Stimulated activated memory B cell treated with anti-CD40 and anti-IgM and Interleukin-4, amounts not matched to agents 10 μg/mL and 1 μg/mL and 100 μg/mL, for 72 hours (primary cell): ENCODE measurements around the gene GPRIN1.

Source experiments
- ATAC-seq: fragments of 150-1000 bp; cut with Tn5 transposase; 2 replicates; pipeline ENCODE4 v1.10.0; 2021
- H3K27ac Mint-ChIP-seq: one replicate; pipeline ENCODE4 v1.8.0; 2022; ENCODE audit warnings: mild to moderate bottlenecking, mixed read lengths
- H3K27me3 Mint-ChIP-seq: one replicate; pipeline ENCODE4 v1.8.0; 2022; ENCODE audit warnings: mixed read lengths
- H3K36me3 Mint-ChIP-seq: one replicate; pipeline ENCODE4 v1.8.0; 2022; ENCODE audit warnings: mixed read lengths
- H3K4me1 Mint-ChIP-seq: one replicate; pipeline ENCODE4 v1.8.0; 2022; ENCODE audit warnings: mixed read lengths
- H3K4me3 Mint-ChIP-seq: one replicate; pipeline ENCODE4 v1.8.0; 2022; ENCODE audit warnings: mild to moderate bottlenecking, moderate library complexity, mixed read lengths
- H3K9me3 Mint-ChIP-seq: one replicate; pipeline ENCODE4 v1.8.0; 2022; ENCODE audit warnings: mixed read lengths

Gene GPRIN1

DNA sequence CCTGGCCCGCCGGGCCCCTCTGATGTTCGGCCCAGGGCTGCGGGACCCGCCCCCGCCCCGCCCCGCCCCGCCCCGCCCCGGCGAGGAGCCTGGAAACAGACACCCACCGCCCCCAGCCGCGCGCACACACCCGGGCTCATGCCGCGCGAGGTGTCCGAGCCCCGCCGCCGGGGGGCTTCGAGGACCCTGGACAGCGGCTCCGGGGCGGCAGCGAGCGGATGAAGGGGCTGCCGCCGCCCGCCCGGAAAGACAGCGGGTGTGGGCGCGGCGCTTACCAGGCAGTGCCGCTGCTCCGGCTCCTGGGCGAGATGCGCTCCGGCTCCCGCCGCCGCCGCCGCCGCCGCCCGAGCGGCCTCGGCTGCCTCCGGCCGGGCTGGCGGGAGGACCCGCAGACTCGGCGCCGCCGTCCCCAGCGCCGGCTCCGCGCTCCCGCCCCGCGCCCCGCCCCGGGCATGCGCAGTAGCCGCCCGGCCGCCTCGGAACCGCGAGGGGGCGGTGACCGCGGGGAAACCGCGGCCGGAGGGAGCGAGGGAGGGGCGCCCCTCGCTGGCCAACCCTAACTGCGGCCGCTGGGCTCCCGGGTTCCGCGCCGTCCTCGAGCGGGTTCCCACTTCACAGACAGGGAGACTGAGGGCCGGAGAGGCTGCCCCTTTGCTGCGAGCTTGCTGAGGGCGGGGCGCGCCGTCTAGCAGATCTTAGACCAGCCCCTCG lies at the start of gene GPRIN1:
GPRIN1 (minus strand) TSS at position 433 of the 711 bp plus-strand sequence. CDS start 10,322 bp downstream, outside the sequence.
- Mint-ChIP-seq H3K36me3 (no peaks in the 10 kb centered on the region), H3K27me3 (peaks cover 27% of the 10 kb centered on the region), H3K4me1 (peaks cover 11% of the 10 kb centered on the region), H3K27ac (peak within 1 kb of the TSS; percentile 47), H3K4me3 (peak within 1 kb of the TSS; percentile 92), H3K9me3 (no peaks in the 10 kb centered on the region)
- ATAC-seq, result peak; percentile 84

DNA sequence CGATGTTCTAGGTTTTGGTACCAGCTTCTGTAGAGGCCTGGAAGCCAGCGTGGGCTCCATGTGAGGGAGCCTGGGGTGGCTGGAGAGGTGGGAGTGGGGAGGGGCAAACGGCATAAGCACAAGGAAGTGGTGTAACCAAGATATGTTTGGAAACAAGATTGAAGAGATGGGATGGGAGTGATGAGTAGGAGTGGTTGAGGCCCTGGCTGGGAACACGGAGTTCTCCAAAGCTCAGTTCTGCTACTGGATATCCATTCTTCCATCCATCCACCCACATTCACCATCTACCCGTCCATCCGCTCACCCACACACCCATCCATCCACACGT lies 49.5 kb upstream of the GPRIN1 start:
- H3K27me3 Mint-ChIP-seq, result peaks cover 24% of the 10 kb centered on the region
- no peak overlapping the region for H3K4me3 Mint-ChIP-seq
- H3K9me3 Mint-ChIP-seq, result no peaks in the 10 kb centered on the region
- peaks cover 38% of the 10 kb centered on the region for H3K4me1 Mint-ChIP-seq
- H3K36me3 Mint-ChIP-seq, result no peaks in the 10 kb centered on the region
- no peak for ATAC-seq
- no peak overlapping the region for H3K27ac Mint-ChIP-seq

DNA sequence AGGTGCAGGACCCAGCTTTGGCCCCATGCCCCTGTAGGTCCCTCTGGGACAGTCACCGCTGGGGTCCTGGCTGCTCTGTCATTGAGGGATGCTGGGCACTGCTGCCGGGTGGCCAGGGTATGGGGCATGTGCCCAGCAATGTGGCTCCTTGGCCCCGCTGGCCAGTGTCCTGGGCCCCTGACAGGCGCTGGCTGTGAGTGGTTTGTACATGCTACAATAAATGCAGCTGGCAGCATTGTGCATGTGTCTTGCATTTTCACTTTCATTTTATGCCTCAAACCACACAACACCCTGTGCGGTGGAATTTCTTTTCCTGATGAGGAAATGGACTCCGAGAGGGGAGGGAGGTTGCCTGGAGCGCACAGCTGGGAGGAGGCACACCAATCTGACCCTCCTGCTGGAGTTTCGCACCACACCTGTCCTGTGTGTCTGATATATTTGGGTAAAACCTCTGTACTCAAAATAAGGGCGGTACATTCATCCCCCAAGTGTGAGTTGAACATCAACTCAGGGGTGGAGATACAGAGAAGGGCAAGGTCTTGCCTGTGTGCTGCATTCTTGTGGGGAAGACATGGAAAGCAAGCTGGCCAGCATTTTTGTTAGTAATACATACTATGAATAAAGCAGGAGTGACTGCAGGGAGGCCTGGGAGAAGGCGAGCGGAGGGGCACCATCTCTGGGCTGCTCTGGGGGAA lies 49.0 kb upstream of the GPRIN1 start:
- ATAC-seq, result no peak
- Mint-ChIP-seq H3K4me3 (peak overlapping the region; percentile 65), H3K36me3 (peaks cover under 1% of the 10 kb centered on the region), H3K4me1 (peaks cover 39% of the 10 kb centered on the region), H3K9me3 (no peaks in the 10 kb centered on the region), H3K27me3 (peaks cover 19% of the 10 kb centered on the region), H3K27ac (peak overlapping the region; percentile 69)

DNA sequence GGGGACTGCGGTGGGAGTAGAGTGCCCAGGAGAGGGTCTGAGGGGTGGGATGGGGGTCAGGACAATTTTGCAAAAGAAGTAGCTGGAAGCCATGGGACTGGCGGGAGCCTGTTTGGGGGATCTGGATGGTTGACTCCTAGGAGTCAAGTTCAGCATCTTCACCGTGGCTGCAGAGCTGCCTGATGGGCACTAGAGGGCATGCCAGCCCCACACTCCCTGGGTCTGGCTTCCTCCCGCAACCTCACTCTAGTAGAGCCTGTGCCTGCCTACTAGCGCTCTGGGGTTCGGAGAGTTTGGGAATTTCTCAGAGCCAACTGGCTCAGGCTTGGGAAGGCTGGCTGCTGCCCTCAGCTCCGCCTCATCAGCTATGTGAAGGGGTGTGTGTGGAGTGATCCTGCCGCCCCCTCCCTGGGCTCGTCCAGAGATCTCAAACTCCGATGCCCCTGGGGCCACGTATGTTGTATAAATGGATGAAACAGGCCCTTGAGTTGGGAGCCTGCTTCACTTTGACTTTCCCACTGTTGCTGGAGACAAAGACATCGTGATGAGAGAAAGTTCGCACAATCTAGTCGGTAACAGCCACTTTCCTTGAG lies 48.1 kb upstream of the GPRIN1 start:
- Mint-ChIP-seq H3K27ac (no peak overlapping the region), H3K36me3 (peaks cover 9% of the 10 kb centered on the region), H3K27me3 (peaks cover 11% of the 10 kb centered on the region), H3K4me3 (no peak overlapping the region), H3K4me1 (peaks cover 47% of the 10 kb centered on the region), H3K9me3 (no peaks in the 10 kb centered on the region)
- peak; percentile 68 for ATAC-seq

DNA sequence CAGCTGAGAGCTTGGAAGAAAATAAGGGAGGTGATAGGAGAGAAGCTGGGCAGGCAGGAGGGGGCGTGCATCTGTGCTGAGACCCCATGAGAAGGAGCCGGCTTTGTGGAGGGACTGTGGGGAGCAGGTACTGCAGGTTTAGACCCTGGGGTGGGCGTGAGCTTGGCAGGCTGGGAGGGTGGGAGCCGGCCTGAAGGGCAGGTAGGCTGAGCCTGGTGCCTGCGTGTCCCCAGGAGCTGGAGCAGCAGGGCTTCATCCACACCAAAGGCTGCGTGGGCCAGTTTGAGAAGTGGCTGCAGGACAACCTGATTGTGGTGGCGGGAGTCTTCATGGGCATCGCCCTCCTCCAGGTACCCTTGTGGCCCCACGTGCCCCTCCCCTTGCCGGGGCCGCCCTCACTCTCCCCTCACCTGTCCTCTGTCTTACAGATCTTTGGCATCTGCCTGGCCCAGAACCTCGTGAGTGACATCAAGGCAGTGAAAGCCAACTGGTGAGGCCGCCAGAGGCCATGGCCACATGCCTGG lies 46.6 kb upstream of the GPRIN1 start:
- peaks cover 9% of the 10 kb centered on the region for H3K36me3 Mint-ChIP-seq
- H3K4me1 Mint-ChIP-seq, result peaks cover 63% of the 10 kb centered on the region
- no peak overlapping the region for H3K27ac Mint-ChIP-seq
- no peak for ATAC-seq
- H3K27me3 Mint-ChIP-seq, result peaks cover 3% of the 10 kb centered on the region
- no peaks in the 10 kb centered on the region for H3K9me3 Mint-ChIP-seq
- H3K4me3 Mint-ChIP-seq, result no peak overlapping the region

DNA sequence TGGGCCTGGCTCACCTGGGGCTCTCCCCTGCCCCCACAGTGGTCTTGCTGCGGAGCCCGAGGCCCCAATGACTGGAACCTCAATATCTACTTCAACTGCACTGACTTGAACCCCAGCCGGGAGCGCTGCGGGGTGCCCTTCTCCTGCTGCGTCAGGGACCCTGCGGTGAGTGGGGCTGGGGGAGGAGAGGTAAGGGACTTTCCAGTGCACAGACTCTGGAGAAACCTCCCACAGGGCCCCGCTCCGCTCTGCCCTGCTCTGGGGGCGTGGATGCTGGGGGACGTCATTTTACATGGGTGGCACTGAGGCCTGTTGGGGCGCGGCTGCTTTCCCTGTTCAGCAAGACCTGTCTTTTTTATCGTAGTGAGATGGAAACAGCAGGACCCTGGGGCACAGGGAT lies 44.9 kb upstream of the GPRIN1 start:
- no peaks in the 10 kb centered on the region for H3K27me3 Mint-ChIP-seq
- no peak for ATAC-seq
- no peak overlapping the region for H3K4me3 Mint-ChIP-seq
- H3K36me3 Mint-ChIP-seq, result peaks cover 9% of the 10 kb centered on the region
- H3K4me1 Mint-ChIP-seq, result peaks cover 67% of the 10 kb centered on the region
- no peaks in the 10 kb centered on the region for H3K9me3 Mint-ChIP-seq
- H3K27ac Mint-ChIP-seq, result no peak overlapping the region

DNA sequence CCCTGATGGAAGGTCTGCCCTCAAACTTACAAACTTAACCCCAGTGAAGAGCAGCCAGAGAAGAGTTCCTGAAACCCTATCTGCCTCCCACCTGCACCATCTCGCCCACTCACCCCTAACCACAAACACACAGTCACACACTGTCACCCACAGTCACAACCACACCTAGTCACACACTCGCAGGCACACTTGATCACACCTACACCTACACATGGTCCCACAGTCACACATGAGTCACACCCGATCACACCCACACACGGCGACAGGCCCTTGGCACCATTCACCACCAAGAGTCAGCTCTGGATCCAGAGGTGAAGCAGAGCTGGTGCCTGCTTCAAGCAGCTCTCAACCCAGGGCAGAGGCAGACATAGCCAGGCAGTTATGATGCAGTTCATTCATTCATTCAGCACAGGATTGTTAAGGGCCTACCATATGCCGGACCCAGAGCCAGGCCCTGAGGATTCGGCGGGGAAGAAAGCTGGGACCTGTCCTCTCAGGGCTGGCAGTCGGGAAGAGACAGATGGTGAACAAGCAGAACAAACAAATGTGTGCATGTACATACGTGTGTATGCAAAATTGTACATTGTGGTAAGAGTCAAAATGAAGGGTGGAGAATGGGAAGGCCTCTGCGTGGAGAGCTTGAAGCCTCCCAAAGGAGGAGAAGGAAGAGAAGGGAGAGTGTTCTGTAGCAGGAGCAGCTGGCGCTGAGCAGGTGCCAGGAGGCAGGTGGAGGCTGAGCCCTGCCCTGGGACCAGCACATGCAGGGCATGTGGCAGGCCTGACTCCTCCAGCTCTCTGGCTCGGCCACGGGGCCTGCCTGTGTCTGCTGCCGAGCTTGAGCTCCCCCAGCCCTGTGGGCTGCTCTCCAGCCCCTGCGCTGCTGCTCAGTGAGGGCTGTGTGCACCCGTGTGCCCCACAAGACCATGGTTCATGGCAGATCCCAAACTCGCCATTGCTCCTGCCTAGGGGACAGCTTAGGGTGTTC lies 43.7 kb upstream of the GPRIN1 start:
- Mint-ChIP-seq H3K27ac (peak overlapping the region; percentile 11), H3K27me3 (no peaks in the 10 kb centered on the region), H3K4me1 (peaks cover 64% of the 10 kb centered on the region), H3K4me3 (no peak overlapping the region), H3K36me3 (peaks cover 9% of the 10 kb centered on the region), H3K9me3 (no peaks in the 10 kb centered on the region)
- ATAC-seq, result peak; percentile 67

DNA sequence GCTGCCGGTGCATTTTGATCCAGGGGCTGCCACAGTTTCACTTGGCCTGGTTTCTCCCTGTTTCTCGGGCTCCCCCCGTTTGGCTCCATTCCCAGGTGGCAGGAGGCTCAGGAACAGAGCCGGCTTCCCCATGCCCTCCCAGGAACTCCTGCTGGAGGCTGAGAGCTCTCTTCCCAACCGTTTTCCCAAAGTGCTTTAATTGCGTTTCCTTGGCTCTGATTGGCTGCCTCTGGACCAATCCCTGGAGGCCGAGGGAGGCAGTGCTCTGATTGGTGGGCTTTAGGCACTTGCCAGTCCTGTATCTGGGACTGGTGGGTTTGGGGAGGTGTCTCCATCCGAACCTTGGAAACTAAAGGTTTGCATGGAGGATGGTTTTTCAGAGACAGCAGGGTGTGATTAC lies 42.2 kb upstream of the GPRIN1 start:
- no peak for ATAC-seq
- H3K36me3 Mint-ChIP-seq, result peaks cover 9% of the 10 kb centered on the region
- H3K4me3 Mint-ChIP-seq, result no peak overlapping the region
- no peak overlapping the region for H3K27ac Mint-ChIP-seq
- H3K4me1 Mint-ChIP-seq, result peaks cover 58% of the 10 kb centered on the region
- H3K27me3 Mint-ChIP-seq, result no peaks in the 10 kb centered on the region
- H3K9me3 Mint-ChIP-seq, result no peaks in the 10 kb centered on the region

DNA sequence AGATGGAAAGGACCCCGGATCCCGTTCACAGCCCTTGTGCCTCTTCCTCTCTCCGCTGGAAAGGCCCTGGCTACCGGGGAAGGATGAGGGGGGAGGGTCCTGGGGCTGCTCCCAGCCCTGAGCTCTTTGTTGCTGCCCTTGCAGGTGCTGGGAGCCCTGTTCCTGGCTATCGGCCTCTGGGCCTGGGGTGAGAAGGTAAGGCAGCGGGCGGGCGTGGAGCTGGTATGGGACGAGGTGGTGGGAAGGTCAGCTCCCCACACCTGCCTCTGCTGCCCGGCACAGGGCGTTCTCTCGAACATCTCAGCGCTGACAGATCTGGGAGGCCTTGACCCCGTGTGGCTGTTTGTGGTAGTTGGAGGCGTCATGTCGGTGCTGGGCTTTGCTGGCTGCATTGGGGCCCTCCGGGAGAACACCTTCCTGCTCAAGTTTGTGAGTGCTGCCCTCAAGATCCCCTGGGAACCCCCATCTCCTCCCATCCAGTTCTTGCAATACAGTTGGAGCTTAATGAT lies 41.6 kb upstream of the GPRIN1 start:
- Mint-ChIP-seq H3K4me3 (no peak overlapping the region), H3K9me3 (no peaks in the 10 kb centered on the region), H3K36me3 (peaks cover 9% of the 10 kb centered on the region), H3K27me3 (no peaks in the 10 kb centered on the region), H3K4me1 (peaks cover 62% of the 10 kb centered on the region), H3K27ac (no peak overlapping the region)
- no peak for ATAC-seq

DNA sequence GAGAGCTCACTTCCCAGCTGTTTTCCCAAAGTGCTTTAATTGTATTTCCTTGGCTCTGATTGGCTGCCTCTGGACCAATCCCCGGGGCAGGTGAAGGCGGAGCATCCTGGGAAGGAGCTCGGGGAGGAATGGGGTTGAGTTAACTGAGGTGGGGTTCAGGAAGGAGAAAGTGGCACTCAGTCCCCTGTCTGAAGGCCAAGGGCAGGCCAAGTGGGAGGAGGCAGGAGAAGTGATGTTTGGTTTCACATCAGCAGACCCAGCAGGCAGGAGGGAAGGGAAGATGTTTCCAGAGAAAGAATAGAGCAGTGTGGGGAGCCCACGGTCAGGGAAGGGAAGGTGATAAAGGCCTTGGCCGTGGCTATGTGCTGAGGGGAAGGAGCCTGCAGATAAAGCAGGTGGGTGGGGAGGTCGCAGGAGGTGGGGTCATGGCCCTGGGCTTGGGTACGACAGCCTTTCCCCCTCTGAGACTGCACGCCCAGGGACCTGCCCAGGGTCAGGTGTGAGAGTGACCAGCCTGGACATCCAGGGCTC lies 40.5 kb upstream of the GPRIN1 start:
- peaks cover 69% of the 10 kb centered on the region for H3K4me1 Mint-ChIP-seq

DNA sequence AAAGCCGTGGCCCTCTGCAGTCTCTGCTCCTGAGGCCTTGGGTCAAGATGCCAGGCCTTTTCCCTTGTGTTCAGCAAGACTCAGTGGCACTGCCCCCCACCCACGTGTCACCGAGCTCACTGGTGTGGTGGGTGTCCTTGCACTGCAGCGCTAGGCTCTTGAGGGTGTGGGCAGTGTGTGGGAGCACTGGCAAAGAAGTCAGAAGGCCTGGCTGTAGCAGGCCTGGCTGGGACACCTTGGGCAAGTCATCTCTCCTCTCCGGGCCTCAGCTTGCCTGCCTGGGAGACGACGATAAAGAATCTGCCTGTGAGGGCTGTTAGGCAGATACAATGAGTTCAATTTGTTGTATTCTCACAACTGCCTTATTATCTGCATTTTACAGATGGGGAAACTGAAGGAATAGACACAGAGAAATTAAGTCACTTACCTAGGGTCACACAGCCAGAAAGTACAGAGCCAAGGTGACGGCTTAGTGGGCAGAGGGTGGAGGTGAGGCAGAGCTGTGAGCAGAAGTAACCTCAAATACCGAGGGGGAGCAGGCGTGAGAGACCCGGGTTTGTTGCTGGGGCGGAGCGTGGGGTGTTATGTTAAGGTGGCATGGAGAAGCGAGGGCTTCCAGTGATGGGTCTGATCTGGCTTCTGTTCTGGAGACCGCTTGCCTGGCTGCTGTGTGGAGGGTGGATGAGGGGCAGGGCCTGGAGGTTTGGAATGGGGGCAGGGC lies 38.7 kb upstream of the GPRIN1 start:
- no peak for ATAC-seq

More for the DNA sequence above, 40.5 kb upstream of the GPRIN1 start:
- peaks cover 9% of the 10 kb centered on the region for H3K36me3 Mint-ChIP-seq
- no peak for ATAC-seq
- no peaks in the 10 kb centered on the region for H3K27me3 Mint-ChIP-seq
- H3K4me3 Mint-ChIP-seq, result no peak overlapping the region
- H3K27ac Mint-ChIP-seq, result peak overlapping the region; percentile 2
- H3K9me3 Mint-ChIP-seq, result no peaks in the 10 kb centered on the region

DNA sequence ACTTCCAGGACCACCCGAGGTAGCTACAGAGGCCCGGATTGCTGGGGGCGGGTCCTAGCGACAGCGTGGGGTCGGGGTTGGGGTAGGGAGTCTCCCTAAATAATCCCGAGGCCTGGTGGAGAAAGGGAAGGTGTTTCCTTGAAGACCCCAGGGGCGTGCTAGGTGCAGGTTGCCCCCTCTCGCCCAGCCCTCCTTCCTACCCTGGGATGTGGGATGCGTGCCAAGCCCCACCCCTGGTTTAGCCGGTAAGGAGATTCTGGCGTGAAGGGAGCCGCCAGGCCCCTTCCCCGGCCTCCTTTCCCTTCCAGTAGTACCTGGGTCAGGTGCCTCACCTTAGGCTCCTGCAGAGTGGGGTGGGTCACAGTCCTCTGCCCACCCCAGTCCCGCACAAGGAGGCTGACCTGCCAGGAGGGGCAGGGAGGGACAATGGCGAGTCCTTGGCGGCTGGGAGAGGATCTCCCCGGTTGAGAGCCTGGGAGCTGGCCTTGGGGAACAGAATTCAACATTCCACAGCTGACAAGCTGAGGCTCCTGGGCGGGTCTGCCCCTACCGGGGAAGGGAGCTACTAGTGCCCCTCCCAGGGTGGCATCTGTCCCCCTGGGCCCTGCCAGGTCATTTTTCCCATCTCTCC lies 38.0 kb upstream of the GPRIN1 start:
- Mint-ChIP-seq H3K4me3 (peak overlapping the region; percentile 79), H3K36me3 (no peaks in the 10 kb centered on the region), H3K9me3 (no peaks in the 10 kb centered on the region), H3K27me3 (peaks cover 5% of the 10 kb centered on the region), H3K4me1 (peaks cover 57% of the 10 kb centered on the region), H3K27ac (peak overlapping the region; percentile 90)
- no peak for ATAC-seq

More for the DNA sequence above, 38.7 kb upstream of the GPRIN1 start:
- H3K4me1 Mint-ChIP-seq, result peaks cover 64% of the 10 kb centered on the region
- peaks cover 6% of the 10 kb centered on the region for H3K36me3 Mint-ChIP-seq
- peak overlapping the region; percentile 79 for H3K4me3 Mint-ChIP-seq
- H3K27me3 Mint-ChIP-seq, result peaks cover 3% of the 10 kb centered on the region
- H3K9me3 Mint-ChIP-seq, result no peaks in the 10 kb centered on the region
- peak overlapping the region; percentile 90 for H3K27ac Mint-ChIP-seq

DNA sequence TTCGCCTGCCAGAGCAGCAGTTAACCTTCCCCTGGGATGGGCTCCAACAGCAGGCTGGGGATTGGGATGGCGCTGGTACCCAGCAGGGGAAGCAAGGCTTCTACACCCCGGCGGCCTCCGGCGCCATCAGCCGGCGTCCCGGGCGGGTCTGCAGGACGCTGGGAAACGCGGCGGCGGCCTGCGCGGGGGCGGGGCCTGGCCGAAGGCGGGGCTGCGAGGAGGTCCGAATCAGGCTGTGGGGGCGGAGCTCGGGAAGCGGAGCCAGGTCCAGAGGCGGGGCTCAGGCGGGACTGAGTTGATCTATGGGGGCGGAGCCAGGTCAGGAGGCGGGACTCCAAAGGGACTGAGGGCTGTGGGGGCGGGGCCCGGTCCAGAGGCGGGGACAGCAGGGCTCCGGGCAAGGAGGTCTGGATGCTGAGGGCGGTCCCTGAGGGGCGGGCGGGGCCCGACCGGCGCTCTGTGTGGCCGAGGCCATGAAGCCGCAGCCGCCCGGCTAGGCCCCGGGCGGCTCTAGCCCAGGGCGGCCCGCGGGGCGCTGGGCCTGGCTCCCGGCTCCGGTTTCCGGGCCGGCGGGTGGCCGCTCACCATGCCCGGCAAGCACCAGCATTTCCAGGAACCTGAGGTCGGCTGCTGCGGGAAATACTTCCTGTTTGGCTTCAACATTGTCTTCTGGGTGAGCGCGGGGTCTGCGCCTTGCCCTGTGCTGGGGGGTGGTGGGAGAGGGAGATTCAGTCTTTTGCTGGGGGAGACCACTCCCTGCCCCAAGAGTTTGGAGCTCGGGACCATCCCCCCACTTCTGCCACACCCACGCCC lies 37.3 kb upstream of the GPRIN1 start, which contains the start of gene TSPAN17:
TSPAN17 (plus strand) TSS at position 455 of the 813 bp plus-strand sequence; CDS start at position 587, 132 bp downstream.
- peak within 1 kb of the TSS; percentile 89 for H3K4me3 Mint-ChIP-seq
- ATAC-seq, result peak; percentile 97
- peak within 1 kb of the TSS; percentile 90 for H3K27ac Mint-ChIP-seq
- H3K27me3 Mint-ChIP-seq, result peaks cover 5% of the 10 kb centered on the region
- H3K36me3 Mint-ChIP-seq, result no peaks in the 10 kb centered on the region
- H3K9me3 Mint-ChIP-seq, result no peaks in the 10 kb centered on the region
- peaks cover 50% of the 10 kb centered on the region for H3K4me1 Mint-ChIP-seq
